HepG2 (cell line): Measurements from ENCODE around the gene CCDC196. TPM values are rescaled to one million over a fixed set of nuclear protein-coding genes. Genes with fewer than 3 reads are reported as not detected.

Experiments used
- ATAC-seq: fragments of 200-7000 bp; cut with Tn5 transposase; 3 replicates; pipeline ENCODE4 v1.9.1; 2020; ENCODE audit warnings: mild to moderate bottlenecking, moderate library complexity
- BruUV-seq: library from RNA; stranded (reverse); fragments of 400-500 nt; replicated peaks from 2 replicates; lab custom pipeline; 2021; lab: Mats Ljungman, UMichigan
- CTCF ChIA-PET: fragments of 300-600 bp; formaldehyde crosslinking; extraction: SDS; loops from one replicate; lab custom pipeline; 2021; ENCODE audit warnings: low total read pairs, inconsistent platforms, low intra/inter-chr PET ratio; lab: Yijun Ruan, JAX
- POLR2A ChIA-PET: fragments of 350-600 bp; sonication (Branson Sonifier 250); formaldehyde crosslinking; loops from one replicate; lab custom pipeline; 2020; ENCODE audit warnings: antibody characterized with exemption, inconsistent platforms; lab: Yijun Ruan, JAX
- DNase-seq: peaks from one replicate; pipeline ENCODE4 v3.0.0-alpha.2; 2015; ENCODE audit warnings: low spot score
- FAIRE-seq: peaks from 3 replicates; lab custom pipeline; 2011; peaks lifted over from hg19 to GRCh38; lab: Jason Lieb, UNC
- H2AFZ ChIP-seq: one replicate; pipeline ENCODE4 v1.6.1; 2011; ENCODE audit warnings: low read length, inconsistent platforms
- H3K27ac ChIP-seq: fragments of 300-600 bp; 3 replicates; pipeline ENCODE4 v1.8.0; 2011; ENCODE audit warnings: mixed run types, mild to moderate bottlenecking, mixed read lengths, low read length, inconsistent platforms; ENCODE audit not compliant: insufficient read depth; ENCODE audit errors: extremely low read length
- H3K27me3 ChIP-seq, 2 experiments: fragments of 200-600 bp in 1 of 2; 2 replicates in 1 of 2; 3 replicates in 1 of 2; pipeline versions ENCODE4 v1.6.0 to v1.8.0; 2011; ENCODE audit warnings: low read length in 2 of 2, mild to moderate bottlenecking in 2 of 2, moderate library complexity in 2 of 2, inconsistent platforms in 1 of 2; ENCODE audit not compliant: insufficient read depth in 2 of 2, control insufficient read depth in 1 of 2
- H3K36me3 ChIP-seq, 2 experiments: fragments of 200-600 bp in 1 of 2; replicated peaks in 1 of 2; 2 replicates in 1 of 2; 3 replicates in 1 of 2; pipeline versions ENCODE4 v1.5.1 to v1.8.0; 2011; ENCODE audit warnings: low read length in 2 of 2, inconsistent platforms in 1 of 2; ENCODE audit not compliant: insufficient read depth in 2 of 2, control insufficient read depth in 1 of 2
- H3K4me1 ChIP-seq: 2 replicates; pipeline ENCODE4 v1.5.1; 2012; ENCODE audit warnings: low read length, inconsistent platforms; ENCODE audit not compliant: insufficient read depth
- H3K4me2 ChIP-seq: 2 replicates; pipeline ENCODE4 v1.6.0; 2011; ENCODE audit warnings: low read depth, low read length, inconsistent platforms
- H3K4me3 ChIP-seq, 3 experiments: fragments of 200-600 bp in 1 of 3; sonication (generic), shearing (Covaris generic) in 1 of 3; replicated peaks in 1 of 3; 2 replicates each; pipeline ENCODE4 v1.5.1; 2011 to 2016; ENCODE audit warnings: low read length in 3 of 3, inconsistent platforms in 2 of 3, low read depth in 2 of 3, mild to moderate bottlenecking in 2 of 3, control low read depth in 1 of 3, mixed read lengths in 1 of 3; ENCODE audit not compliant: insufficient read depth in 1 of 3
- H3K79me2 ChIP-seq: one replicate; pipeline ENCODE4 v1.6.1; 2011; ENCODE audit warnings: low read length, inconsistent platforms; ENCODE audit not compliant: insufficient read depth
- H3K9ac ChIP-seq: 2 replicates; pipeline ENCODE4 v1.6.0; 2011; ENCODE audit warnings: mild to moderate bottlenecking, low read depth, low read length, inconsistent platforms; ENCODE audit not compliant: insufficient read depth
- H3K9me3 ChIP-seq: 2 replicates; pipeline ENCODE4 v1.5.1; 2012; ENCODE audit warnings: mild to moderate bottlenecking, low read length
- H4K20me1 ChIP-seq: 2 replicates; pipeline ENCODE4 v1.6.0; 2011; ENCODE audit warnings: inconsistent platforms, mild to moderate bottlenecking, low read length, moderate library complexity; ENCODE audit not compliant: insufficient read depth
- ZNF781 ChIP-seq: sonication (generic); formaldehyde crosslinking; IDR thresholded peaks from 2 replicates; pipeline ENCODE4 v1.5.1; 2020; ENCODE audit warnings: borderline replicate concordance, mild to moderate bottlenecking, missing genetic modification reagents; ENCODE audit errors: not compliant biosample characterization
- WGBS: methylation state at CpG from one replicate; pipeline ENCODE4 v1.1.6; 2017; ENCODE audit warnings: low lambda C conversion rate; 5-methylcytosine and 5-hydroxymethylcytosine counted together
- in situ Hi-C: cut with HindIII; loops from 2 replicates; pipeline ENCODE4 v1.10.0; 2017; ENCODE audit warnings: low pct_unique_long_range_greater_than_20kb; ENCODE audit not compliant: extremely low pct_ligation_motif_present
- intact Hi-C: fragments of 100-400 bp; cut with micrococcal nuclease; formaldehyde crosslinking; loops from one replicate; pipeline ENCODE4 v1.10.0; 2022; ENCODE audit not compliant: unreplicated experiment
- polyA plus RNA-seq, 8 experiments: library from polyadenylated mRNA; depleted of rRNA in 3 of 8; stranded (reverse) in 7 of 8; unstranded in 1 of 8; fragments of >200 nt; fragmentation: Illumina TruSeq in 4 of 8; extraction: Trizol in 4 of 8; gene quantifications; 2 replicates each; pipeline versions ENCODE4 v1.2.1 to v1.2.3, GENCODE V29; 2011 to 2016; ENCODE audit warnings: low read depth in 4 of 8, missing spikeins in 1 of 8, mixed read lengths in 1 of 8; ENCODE audit not compliant: insufficient read depth in 1 of 8
- total RNA-seq, 5 experiments: library from RNA; depleted of rRNA; stranded (reverse); fragments of >200 nt; fragmentation: Illumina TruSeq; extraction: Trizol; gene quantifications; 2 replicates each; pipeline ENCODE4 v1.2.3, GENCODE V29; 2016; ENCODE audit warnings: low read depth in 1 of 5
- TF ChIP-seq, protein P1 (sequence below), 2 experiments: sonication (generic) in 1 of 2; formaldehyde crosslinking in 1 of 2; IDR thresholded peaks; 2 replicates each; pipeline versions ENCODE4 v1.5.1 to v1.6.1; 2011 to 2020; ENCODE audit warnings: borderline replicate concordance in 1 of 2, low read depth in 1 of 2, low read length in 1 of 2, mild to moderate bottlenecking in 1 of 2, missing genetic modification reagents in 1 of 2, moderate library complexity in 1 of 2
- TF ChIP-seq, protein P2 (sequence below): fragments of 450-650 bp; IDR thresholded peaks from 2 replicates; pipeline ENCODE4 v1.6.1; 2016
- TF ChIP-seq, protein P3 (sequence below): sonication (generic); formaldehyde crosslinking; IDR thresholded peaks from 2 replicates; pipeline ENCODE4 v1.5.0; 2020; ENCODE audit warnings: mild to moderate bottlenecking, missing genetic modification reagents
- TF ChIP-seq, protein P4 (sequence below): sonication (generic); formaldehyde crosslinking; IDR thresholded peaks from 2 replicates; pipeline ENCODE4 v1.5.1; 2020; ENCODE audit warnings: missing genetic modification reagents, mild to moderate bottlenecking, borderline replicate concordance

The CCDC196 gene
- total and polyA plus RNA-seq, 2 of the 13 experiments (the other 11 are each of a cell fraction or from before 2014, with no cell fraction given): not detected

DNA sequence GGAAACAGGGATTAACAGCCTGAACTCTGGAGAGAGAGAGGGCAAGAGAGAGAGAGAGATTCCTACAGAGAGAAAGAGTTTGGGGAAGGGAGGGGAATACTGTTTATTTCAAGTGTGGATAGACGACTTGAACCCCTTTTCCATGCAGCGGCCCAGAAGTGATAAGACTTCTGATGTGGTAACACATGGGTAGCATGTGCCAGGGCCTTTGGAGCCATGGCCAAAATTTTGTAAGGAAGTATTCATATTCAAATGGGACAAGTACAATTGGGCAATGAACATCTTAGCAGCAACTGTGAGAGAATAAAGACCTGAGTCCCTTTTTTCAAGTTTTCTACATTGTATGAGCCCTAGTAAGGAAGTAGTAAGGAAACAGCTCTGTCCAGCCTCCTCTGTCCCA is 42.4 kb upstream of the CCDC196 start:
- H3K9me3 ChIP-seq: peaks cover 16% of the 10 kb centered on the region
- H3K4me3 ChIP-seq: no peak overlapping the region
- no peak overlapping the region for H3K4me2 ChIP-seq
- H4K20me1 ChIP-seq: no peaks in the 10 kb centered on the region
- no peaks in the 10 kb centered on the region for H3K4me1 ChIP-seq
- no peaks in the 10 kb centered on the region for H3K36me3 ChIP-seq
- BruUV-seq: no TSS peak
- intact Hi-C loops (no loop called here), in situ Hi-C loops (no loop called here)
- DNase-seq (no peak), ATAC-seq (no peak), FAIRE-seq (no peak)
- TF ChIP-seq, protein P1, sequence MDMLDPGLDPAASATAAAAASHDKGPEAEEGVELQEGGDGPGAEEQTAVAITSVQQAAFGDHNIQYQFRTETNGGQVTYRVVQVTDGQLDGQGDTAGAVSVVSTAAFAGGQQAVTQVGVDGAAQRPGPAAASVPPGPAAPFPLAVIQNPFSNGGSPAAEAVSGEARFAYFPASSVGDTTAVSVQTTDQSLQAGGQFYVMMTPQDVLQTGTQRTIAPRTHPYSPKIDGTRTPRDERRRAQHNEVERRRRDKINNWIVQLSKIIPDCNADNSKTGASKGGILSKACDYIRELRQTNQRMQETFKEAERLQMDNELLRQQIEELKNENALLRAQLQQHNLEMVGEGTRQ (IDR thresholded peaks at IDR 0.05; ENCODE audit: low read depth, low read length): no peak
- TF ChIP-seq, protein P1 (CRISPR knock-in tag; IDR thresholded peaks at IDR 0.05; ENCODE audit: borderline replicate concordance): no peak
- TF ChIP-seq, protein P2, sequence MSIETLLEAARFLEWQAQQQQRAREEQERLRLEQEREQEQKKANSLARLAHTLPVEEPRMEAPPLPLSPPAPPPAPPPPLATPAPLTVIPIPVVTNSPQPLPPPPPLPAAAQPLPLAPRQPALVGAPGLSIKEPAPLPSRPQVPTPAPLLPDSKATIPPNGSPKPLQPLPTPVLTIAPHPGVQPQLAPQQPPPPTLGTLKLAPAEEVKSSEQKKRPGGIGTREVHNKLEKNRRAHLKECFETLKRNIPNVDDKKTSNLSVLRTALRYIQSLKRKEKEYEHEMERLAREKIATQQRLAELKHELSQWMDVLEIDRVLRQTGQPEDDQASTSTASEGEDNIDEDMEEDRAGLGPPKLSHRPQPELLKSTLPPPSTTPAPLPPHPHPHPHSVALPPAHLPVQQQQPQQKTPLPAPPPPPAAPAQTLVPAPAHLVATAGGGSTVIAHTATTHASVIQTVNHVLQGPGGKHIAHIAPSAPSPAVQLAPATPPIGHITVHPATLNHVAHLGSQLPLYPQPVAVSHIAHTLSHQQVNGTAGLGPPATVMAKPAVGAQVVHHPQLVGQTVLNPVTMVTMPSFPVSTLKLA: 0 out of 2 replicates have a peak, but pooled peaks have one; percentile 25
- 48% methylated on average over 2 of the region's 2 CpGs for WGBS
- no peaks in the 10 kb centered on the region for H3K79me2 ChIP-seq
- no peak overlapping the region for H2AFZ ChIP-seq
- POLR2A ChIA-PET: no interaction called here
- CTCF ChIA-PET: no interaction called here
- H3K27me3 ChIP-seq: no peaks in the 10 kb centered on the region
- no peak overlapping the region for H3K27ac ChIP-seq
- H3K9ac ChIP-seq: no peak overlapping the region

DNA sequence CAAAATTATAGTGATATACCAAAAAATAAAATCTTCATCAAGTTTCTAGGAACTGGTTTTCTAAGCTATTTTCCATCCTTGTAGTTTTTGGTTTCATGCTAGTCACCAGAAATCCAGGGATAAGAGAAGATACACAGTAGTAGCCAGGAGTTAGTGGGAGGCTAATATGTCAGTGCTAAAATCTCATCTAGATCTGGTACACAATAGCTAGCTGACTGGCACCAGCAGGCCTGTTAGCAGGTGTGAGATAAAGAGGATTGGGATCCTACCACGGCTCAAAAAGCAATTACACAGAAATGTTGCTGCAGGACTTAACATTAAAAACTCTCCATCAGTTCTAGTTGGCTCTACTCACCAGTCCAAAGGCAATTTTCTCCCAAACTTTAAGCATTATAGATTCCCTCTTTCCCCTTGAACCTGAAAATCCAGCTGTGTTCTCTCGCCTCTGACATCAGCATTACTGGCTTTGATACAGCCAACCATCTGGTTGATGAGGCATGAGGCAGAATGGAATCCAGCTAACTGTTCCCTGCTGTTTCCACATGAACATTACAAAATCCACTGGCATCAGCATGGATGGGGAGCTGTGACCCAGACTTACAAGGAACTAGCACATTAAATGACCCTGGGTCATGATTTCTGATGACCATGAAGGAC is 41.8 kb upstream of the CCDC196 start:
- Histone ChIP-seq H3K27ac (no peak overlapping the region), H3K9ac (no peak overlapping the region), H3K4me2 (no peak overlapping the region), H2AFZ (no peak overlapping the region), H3K36me3 (no peaks in the 10 kb centered on the region), H3K4me3 (no peak overlapping the region), H4K20me1 (no peaks in the 10 kb centered on the region), H3K79me2 (no peaks in the 10 kb centered on the region), H3K9me3 (peaks cover 12% of the 10 kb centered on the region), H3K27me3 (no peaks in the 10 kb centered on the region), H3K4me1 (no peaks in the 10 kb centered on the region)
- ChIA-PET CTCF (no interaction called here), POLR2A (no interaction called here)
- no peak for DNase-seq
- in situ Hi-C loops (no loop called here), intact Hi-C loops (no loop called here)
- ATAC-seq: no peak
- WGBS: 34% methylated on average over 2 of the region's 2 CpGs
- FAIRE-seq: no peak
- BruUV-seq: no TSS peak
- TF ChIP-seq, protein P3, sequence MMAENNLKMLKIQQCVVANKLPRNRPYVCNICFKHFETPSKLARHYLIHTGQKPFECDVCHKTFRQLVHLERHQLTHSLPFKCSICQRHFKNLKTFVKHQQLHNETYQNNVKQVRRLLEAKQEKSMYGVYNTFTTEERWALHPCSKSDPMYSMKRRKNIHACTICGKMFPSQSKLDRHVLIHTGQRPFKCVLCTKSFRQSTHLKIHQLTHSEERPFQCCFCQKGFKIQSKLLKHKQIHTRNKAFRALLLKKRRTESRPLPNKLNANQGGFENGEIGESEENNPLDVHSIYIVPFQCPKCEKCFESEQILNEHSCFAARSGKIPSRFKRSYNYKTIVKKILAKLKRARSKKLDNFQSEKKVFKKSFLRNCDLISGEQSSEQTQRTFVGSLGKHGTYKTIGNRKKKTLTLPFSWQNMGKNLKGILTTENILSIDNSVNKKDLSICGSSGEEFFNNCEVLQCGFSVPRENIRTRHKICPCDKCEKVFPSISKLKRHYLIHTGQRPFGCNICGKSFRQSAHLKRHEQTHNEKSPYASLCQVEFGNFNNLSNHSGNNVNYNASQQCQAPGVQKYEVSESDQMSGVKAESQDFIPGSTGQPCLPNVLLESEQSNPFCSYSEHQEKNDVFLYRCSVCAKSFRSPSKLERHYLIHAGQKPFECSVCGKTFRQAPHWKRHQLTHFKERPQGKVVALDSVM (CRISPR knock-in tag): no peak
- TF ChIP-seq, protein P4, sequence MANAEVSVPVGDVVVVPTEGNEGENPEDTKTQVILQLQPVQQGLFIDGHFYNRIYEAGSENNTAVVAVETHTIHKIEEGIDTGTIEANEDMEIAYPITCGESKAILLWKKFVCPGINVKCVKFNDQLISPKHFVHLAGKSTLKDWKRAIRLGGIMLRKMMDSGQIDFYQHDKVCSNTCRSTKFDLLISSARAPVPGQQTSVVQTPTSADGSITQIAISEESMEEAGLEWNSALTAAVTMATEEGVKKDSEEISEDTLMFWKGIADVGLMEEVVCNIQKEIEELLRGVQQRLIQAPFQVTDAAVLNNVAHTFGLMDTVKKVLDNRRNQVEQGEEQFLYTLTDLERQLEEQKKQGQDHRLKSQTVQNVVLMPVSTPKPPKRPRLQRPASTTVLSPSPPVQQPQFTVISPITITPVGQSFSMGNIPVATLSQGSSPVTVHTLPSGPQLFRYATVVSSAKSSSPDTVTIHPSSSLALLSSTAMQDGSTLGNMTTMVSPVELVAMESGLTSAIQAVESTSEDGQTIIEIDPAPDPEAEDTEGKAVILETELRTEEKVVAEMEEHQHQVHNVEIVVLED (CRISPR knock-in tag): no peak
- no peak for TF ChIP-seq ZNF781 (CRISPR knock-in tag)
